ENCODE measurements around the gene SYCP3.
"Not testable (repeated sequence)": the region's sequence is repeated elsewhere in the genome, so short reads cannot be mapped to it uniquely, and the experiment has no call there.

The SYCP3 gene

GRCh38 chr12:101759396-101760047 lies 20.3 kb upstream of the SYCP3 start:
- DNase-seq: peak; percentile 24

GRCh38 chr12:101750152-101750551 lies 10.9 kb upstream of the SYCP3 start:
- no peak for DNase-seq

DNA sequence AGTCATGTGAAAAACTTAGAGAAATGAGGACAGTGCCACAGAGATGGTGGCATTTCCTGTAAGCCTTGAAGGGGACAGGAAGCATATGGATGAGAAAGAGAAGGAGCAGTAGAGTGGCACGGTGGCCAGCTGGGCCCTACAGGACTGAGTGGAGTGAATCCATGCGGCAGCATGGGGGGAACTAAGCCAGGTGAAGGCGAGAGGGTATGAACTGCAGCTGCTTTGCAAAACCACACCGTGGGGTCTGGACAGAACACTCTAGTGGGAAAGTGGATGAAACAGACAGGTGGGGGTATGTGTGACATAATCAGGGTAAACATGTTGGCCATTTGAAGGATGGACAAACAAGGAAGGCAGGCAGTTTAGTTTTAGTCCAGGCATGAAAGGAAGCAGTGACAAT lies 10.4 kb upstream of the SYCP3 start:
- no peak for DNase-seq

GRCh38 chr12:101748907-101749306 lies 9.6 kb upstream of the SYCP3 start:
- DNase-seq: no peak

GRCh38 chr12:101747697-101748096 lies 8.4 kb upstream of the SYCP3 start:
- DNase-seq: no peak

DNA sequence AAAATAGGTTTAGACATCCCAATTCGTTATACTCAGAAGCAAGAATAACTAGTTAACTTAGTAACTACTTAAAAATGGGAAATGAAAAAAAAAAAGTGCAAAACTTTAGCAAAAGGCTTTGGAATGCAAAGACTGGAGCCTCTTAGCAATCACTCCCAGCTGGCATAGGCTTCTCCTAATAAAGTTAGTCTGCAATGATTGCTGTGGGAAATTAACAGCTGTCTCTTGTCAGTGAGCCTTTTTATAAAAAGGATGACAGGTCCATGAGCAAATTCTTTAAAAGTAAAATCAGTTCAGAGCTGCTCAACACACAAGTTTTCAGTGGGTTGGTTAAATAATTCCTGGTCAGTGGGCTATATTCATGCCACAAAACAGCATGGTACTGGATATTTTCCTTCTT lies 7.4 kb upstream of the SYCP3 start:
- DNase-seq: no peak

- no peak for DNase-seq
Measured at GRCh38 chr12:101746196-101746595, 6.9 kb upstream of the SYCP3 start.

GRCh38 chr12:101745481-101745880 lies 6.2 kb upstream of the SYCP3 start:
- no peak for DNase-seq

GRCh38 chr12:101743724-101744472 lies 4.6 kb upstream of the SYCP3 start:
- DNase-seq: no peak

GRCh38 chr12:101743242-101743641 lies 4.0 kb upstream of the SYCP3 start:
- no peak for DNase-seq

GRCh38 chr12:101740980-101741379 lies 1.7 kb upstream of the SYCP3 start:
- DNase-seq: no peak

GRCh38 chr12:101740566-101740965 lies 1.3 kb upstream of the SYCP3 start:
- no peak for DNase-seq

DNA sequence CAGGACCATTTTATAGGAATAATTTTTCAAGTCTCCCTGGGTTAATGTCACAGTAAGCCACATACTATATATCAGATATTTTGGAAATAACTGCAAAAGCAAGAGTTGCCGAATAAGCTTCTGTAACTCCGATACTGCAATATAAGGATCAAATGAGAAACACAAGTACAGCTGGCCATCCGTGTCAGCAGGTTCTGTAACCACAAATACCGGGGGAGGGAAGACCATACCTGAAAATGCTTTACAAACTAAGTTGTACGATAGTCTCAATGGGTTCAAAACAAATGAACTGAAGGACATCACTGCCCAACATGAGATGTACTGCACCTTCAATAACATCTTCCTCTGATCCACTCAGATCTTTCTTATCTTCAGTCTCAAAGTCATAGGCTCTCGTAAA lies 1.8 kb downstream of the SYCP3 start:
- DNase-seq: no peak

DNA sequence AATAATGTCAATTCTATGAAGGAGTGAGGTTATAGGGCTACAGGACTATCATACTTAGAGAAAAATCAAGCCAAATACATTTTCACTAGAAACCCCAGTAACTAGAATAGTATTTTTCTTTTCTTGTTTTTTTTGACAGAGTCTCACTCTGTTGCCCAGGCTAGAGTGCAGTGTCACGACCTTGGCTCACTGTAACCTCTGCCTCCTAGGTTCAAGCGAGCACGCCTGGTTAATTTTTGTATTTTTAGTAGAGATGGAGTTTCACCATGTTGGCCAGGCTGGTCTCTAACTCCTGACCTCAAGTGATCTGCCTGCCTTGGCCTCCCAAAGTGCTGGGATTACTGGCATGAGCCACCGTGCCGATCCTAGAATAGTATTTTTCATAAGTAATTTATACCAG lies 4.8 kb downstream of the SYCP3 start:
- DNase-seq: not testable (repeated sequence)

- DNase-seq: no peak
Measured at GRCh38 chr12:101733166-101733565, 6.1 kb downstream of the SYCP3 start.

- DNase-seq: no peak
Measured at GRCh38 chr12:101732318-101732717, 6.9 kb downstream of the SYCP3 start.

GRCh38 chr12:101729842-101730241 lies 9.4 kb downstream of the SYCP3 start:
- no peak for DNase-seq

- no peak for DNase-seq
Measured at GRCh38 chr12:101727098-101727497, 12.2 kb downstream of the SYCP3 start.

DNA sequence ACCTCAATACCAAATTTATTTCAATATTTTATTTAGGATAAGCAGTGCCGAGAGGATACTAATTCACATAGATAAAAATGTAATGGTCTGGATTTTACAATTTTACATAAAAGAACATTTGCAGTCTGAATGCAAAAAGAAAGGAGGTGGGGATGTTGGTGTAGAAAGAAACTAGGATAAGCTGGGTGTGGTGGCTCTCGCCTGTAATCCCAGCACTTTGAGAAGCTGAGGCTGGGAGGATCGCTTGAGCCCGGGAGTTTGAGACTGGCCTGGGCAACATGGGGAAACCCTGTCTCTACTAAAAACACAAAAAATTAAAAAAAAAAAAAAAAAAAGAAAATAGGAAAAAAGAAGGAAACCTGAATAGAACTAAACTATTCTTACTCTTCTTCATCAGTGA lies 16.9 kb downstream of the SYCP3 start:
- no peak for DNase-seq

DNA sequence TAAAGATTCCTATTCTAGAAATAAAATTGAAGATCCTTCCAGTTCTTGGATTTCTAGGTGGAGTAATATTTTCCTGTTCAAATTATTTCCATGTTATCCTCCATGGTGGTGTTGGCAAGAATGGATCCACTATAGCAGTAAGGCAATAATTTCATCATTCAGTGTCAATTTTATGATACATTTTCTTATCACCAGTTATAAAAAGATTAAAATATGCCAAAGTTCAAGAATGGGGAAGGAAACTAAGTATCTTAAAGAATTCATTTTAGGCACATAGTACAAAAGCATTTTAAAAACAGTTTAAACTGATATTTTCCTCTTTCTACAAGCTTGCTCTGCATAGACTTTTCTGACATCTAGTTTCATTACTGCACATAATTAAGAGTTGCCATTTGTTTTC lies 19.1 kb downstream of the SYCP3 start:
- DNase-seq: no peak

DNA sequence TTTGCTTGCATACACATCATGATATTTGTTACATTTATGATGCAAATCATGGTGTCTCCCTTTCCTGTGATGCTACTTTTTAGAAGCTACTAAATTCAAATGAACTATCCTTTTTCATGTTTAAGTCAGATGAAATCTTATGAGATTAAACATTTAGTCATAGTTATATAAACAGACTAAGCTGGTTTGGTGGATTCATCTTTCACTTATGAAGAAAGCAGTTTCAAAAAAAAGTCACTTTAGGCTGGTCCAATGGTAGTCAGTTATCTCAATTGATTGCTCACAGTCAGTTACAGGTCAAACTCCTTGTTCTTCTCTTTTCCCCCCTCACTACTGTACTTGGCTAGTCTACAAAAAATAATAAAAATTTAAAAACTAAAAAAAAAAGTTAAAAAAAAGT lies 19.7 kb downstream of the SYCP3 start:
- DNase-seq: no peak

- DNase-seq: no peak
Measured at GRCh38 chr12:101714877-101715444, 24.3 kb downstream of the SYCP3 start.

GRCh38 chr12:101713930-101714329 lies 25.3 kb downstream of the SYCP3 start:
- no peak for DNase-seq

DNA sequence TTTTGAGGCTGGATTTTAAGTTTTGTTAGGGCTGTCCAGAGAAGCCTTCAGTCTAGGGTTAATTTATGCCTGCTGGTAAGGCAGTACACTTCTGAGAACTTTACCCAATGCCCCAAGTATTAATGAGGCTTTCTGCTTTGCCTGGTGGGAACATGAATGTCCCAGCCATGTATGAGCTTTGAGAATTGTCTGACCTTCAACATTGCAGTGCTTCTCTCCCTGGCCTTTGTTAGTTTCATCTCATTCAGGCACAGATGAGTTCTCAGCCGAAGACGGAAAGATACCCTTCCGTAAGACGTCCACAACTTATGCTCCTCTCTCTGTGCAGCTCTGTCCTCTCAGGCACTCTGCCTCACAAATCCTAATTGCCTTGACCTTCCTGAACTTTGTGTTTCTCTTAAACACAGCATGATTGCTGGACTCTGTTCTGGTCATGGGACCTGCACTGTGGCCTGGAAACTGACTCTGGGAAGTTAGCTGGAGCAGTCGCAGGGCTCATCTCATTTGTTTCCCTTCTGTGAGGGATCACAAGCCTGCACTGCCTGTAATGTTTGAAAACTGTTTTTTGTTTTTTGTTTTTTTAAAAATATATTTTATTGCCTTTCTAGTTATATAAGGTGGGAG lies 26.1 kb downstream of the SYCP3 start:
- DNase-seq: no peak

All from NCI-H2029 treated with DMSO at 0.1 percent for 48 hours (cell line).